HG03571 (cell line): ENCODE results near the gene TRAF3.
"Not testable (repeated sequence)": the region's sequence is repeated elsewhere in the genome, so short reads cannot be mapped to it uniquely, and the experiment has no call there.

Source experiments
- ATAC-seq: cut with Tn5 transposase; IDR thresholded peaks from one replicate; pipeline ENCODE4 v1.9.1; 2021; ENCODE audit not compliant: unreplicated experiment

Gene TRAF3

GRCh38 chr14:102889615-102890014 lies 112.4 kb downstream of the TRAF3 start:
- ATAC-seq, result no peak

GRCh38 chr14:102891111-102891510 lies 113.9 kb downstream of the TRAF3 start:
- ATAC-seq, result no peak

GRCh38 chr14:102891556-102891955 lies 114.3 kb downstream of the TRAF3 start:
- no peak for ATAC-seq

- ATAC-seq, result no peak
These were observed 115.4 kb downstream of the TRAF3 start for GRCh38 chr14:102892651-102893050.

GRCh38 chr14:102893452-102893851 lies 116.2 kb downstream of the TRAF3 start:
- no peak for ATAC-seq

GRCh38 chr14:102896735-102897134 lies 119.5 kb downstream of the TRAF3 start:
- ATAC-seq, result not testable (repeated sequence)

GRCh38 chr14:102897299-102898027 lies 120.2 kb downstream of the TRAF3 start:
- ATAC-seq, result no peak

- ATAC-seq, result no peak
These were observed 121.0 kb downstream of the TRAF3 start for GRCh38 chr14:102898298-102898697.

- no peak for ATAC-seq
These were observed 121.7 kb downstream of the TRAF3 start for GRCh38 chr14:102898776-102899515.

GRCh38 chr14:102899516-102899900 lies 122.3 kb downstream of the TRAF3 start:
- ATAC-seq, result no peak

GRCh38 chr14:102900631-102901571 lies 123.7 kb downstream of the TRAF3 start:
- peak; percentile 48 for ATAC-seq

- peak; percentile 77 for ATAC-seq
These were observed 124.4 kb downstream of the TRAF3 start for GRCh38 chr14:102901633-102902032.

- no peak for ATAC-seq
These were observed 124.8 kb downstream of the TRAF3 start for GRCh38 chr14:102902086-102902485.

- no peak for ATAC-seq
These were observed 125.4 kb downstream of the TRAF3 start for GRCh38 chr14:102902523-102903247.

GRCh38 chr14:102903248-102903888 lies 126.1 kb downstream of the TRAF3 start:
- no peak for ATAC-seq

GRCh38 chr14:102903889-102904512 lies 126.8 kb downstream of the TRAF3 start:
- ATAC-seq, result no peak

- ATAC-seq, result no peak
These were observed 128.2 kb downstream of the TRAF3 start for GRCh38 chr14:102905116-102906108.

- no peak for ATAC-seq
These were observed 129.5 kb downstream of the TRAF3 start for GRCh38 chr14:102906616-102907302.
